HuH-7 (cell line): Measurements from ENCODE around the gene WNT7A.

Source experiments
- DNase-seq: peaks from one replicate; pipeline ENCODE4 v3.0.0; 2011; ENCODE audit warnings: low spot score

WNT7A gene

GRCh38 chr3:13770170-13771169, 109.4 kb downstream of the WNT7A start:
- no peak for DNase-seq

GRCh38 chr3:13769422-13769821, 110.4 kb downstream of the WNT7A start:
- no peak for DNase-seq

DNA sequence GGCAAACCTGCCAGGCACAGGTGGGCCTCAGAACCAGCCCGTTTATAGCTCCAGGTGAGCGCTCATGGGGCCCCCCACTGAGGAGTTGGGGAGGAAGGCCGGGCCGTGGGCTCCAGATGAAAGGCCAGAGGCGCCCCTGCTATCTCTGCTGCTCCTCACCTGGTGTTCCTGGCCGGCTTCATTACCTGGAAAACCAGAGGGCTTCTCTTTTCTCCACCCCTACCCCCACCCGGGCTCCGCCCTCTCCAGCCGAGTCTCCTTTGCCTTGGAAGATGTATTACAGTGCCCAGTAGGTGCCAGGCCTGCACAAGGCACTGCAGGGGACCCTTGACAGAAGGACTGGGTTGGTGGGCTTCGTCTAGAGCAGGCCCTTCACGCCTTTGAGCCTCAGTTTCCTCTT, 111.4 kb downstream of the WNT7A start:
- DNase-seq: no peak

DNA sequence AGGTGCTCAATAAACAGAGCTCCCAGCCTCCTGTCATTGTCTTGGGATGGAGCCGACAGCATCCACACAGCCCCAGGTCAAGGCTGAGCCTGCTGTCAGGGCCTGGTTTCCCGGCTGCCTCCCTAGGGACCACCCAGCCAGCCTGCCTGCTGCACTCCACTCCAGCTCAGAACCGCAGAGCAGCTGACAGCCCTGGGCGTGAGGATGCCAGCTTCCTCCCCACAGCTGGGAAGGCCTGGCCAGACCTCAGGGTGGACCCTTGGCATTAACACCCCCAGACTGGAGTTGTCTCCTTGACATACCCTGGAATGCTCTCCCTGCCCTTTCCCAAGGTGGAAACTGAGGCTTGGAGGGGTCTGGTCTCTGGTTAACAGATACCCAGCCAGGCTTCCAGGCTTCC, 112.0 kb downstream of the WNT7A start:
- DNase-seq: no peak

DNA sequence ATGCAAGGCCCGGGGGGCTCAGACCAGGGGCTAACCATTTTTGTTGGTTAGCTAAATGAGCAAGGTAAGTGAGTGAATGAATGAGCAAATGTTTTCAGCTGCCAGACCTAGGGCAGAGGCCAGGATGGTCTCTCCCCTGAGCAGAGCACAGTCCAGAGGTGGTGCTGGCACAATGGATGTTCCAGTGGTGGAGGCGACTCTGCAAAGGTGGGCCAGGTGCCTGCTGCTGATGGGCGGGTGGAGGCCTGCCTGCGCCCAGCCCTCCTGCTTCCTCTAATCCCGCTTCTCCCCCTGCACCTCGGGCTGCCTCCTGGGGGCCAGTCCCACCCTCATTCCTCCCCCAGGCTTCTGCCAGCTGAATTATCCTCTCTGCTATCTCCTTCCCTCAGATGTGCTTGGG, 112.8 kb downstream of the WNT7A start:
- DNase-seq: no peak
